Esophagus muscularis mucosa (tissue), 4 donors: Measurements from ENCODE around the gene PRM3. TPM values are rescaled to one million over a fixed set of nuclear protein-coding genes. Genes with fewer than 3 reads are reported as not detected.

Source experiments
- DNase-seq: peaks from one replicate; pipeline ENCODE4 v3.0.0-alpha.2; 2017; ENCODE audit errors: extremely low spot score
- H3K27ac ChIP-seq, 4 donors: fragments of 200-600 bp; sonication (generic); replicated peaks in 1 of 4; 1 replicate in 3 of 4; 2 replicates in 1 of 4; pipeline ENCODE4 v1.5.1; 2016 to 2019; ENCODE audit warnings: mild to moderate bottlenecking in 1 of 4
- H3K27me3 ChIP-seq, 4 donors: fragments of 200-600 bp; sonication (generic); one replicate each; pipeline versions ENCODE4 v1.5.1 to v1.6.0; 2016 to 2019
- H3K36me3 ChIP-seq, 4 donors: fragments of 200-600 bp; sonication (generic); one replicate each; pipeline ENCODE4 v1.5.1; 2016 to 2019
- H3K4me1 ChIP-seq, 4 donors: fragments of 200-600 bp; sonication (generic); one replicate each; pipeline ENCODE4 v1.5.1; 2016 to 2019
- H3K4me3 ChIP-seq, 4 donors: fragments of 200-600 bp; sonication (generic); 1 replicate in 2 of 4; 2 replicates in 2 of 4; pipeline ENCODE4 v1.5.1; 2016 to 2019; ENCODE audit warnings: mild to moderate bottlenecking in 4 of 4, moderate library complexity in 1 of 4
- H3K9me3 ChIP-seq, 4 donors: fragments of 200-600 bp; sonication (generic); 1 replicate in 3 of 4; 2 replicates in 1 of 4; pipeline ENCODE4 v1.5.1; 2016 to 2019
- CTCF ChIP-seq, 3 experiments: fragments of 200-600 bp in 2 of 3; fragments of 450-650 bp in 1 of 3; sonication (generic) in 2 of 3; IDR thresholded peaks; one replicate each; pipeline ENCODE4 v1.5.1; 2017 to 2019; ENCODE audit warnings: antibody characterized with exemption in 3 of 3, mild to moderate bottlenecking in 2 of 3, moderate library complexity in 1 of 3
- EP300 ChIP-seq: sonication (generic); formaldehyde crosslinking; IDR thresholded peaks from one replicate; pipeline ENCODE4 v1.6.1; 2017; ENCODE audit warnings: antibody characterized with exemption
- POLR2A ChIP-seq: fragments of 450-650 bp; IDR thresholded peaks from one replicate; pipeline ENCODE4 v1.6.1; 2017; ENCODE audit warnings: antibody characterized with exemption, moderate library complexity, mild to moderate bottlenecking, low read depth
- POLR2AphosphoS5 ChIP-seq, 2 donors: sonication (generic); formaldehyde crosslinking; IDR thresholded peaks; one replicate each; pipeline ENCODE4 v1.6.1; 2017; ENCODE audit warnings: antibody characterized with exemption in 2 of 2
- WGBS: methylation state at CpG from one replicate; pipeline ENCODE4 v1.1.5; 2018; 5-methylcytosine and 5-hydroxymethylcytosine counted together
- intact Hi-C: fragments of 100-400 bp; cut with DNase I; formaldehyde crosslinking; loops from one replicate; pipeline ENCODE4 v1.15.1; 2023
- total RNA-seq, 4 donors: library from RNA; depleted of rRNA; stranded (reverse); fragments of >200 nt; gene quantifications; one replicate each; pipeline versions ENCODE4 v1.1.0 to v1.2.1, GENCODE V29; 2016

PRM3 gene
- total RNA-seq, 4 donors from 2014 or later: not detected

GRCh38 chr16:11278681-11279628 is 5.5 kb upstream of the PRM3 start:
- intact Hi-C loops: no loop called here
- Histone ChIP-seq H3K4me1 (no peaks in the 10 kb centered on the region), H3K4me3 (no peak overlapping the region), H3K27me3 (no peaks in the 10 kb centered on the region), H3K36me3 (no peaks in the 10 kb centered on the region), H3K9me3 (no peaks in the 10 kb centered on the region), H3K27ac (no peak overlapping the region)
- WGBS: 89% methylated on average over 7 of the region's 7 CpGs
- no peak for TF ChIP-seq POLR2AphosphoS5 (IDR thresholded peaks at IDR 0.05)
- no peak for TF ChIP-seq EP300
- TF ChIP-seq POLR2A: no peak
- no peak for TF ChIP-seq CTCF (IDR thresholded peaks at IDR 0.05)
- no peak for DNase-seq

- TF ChIP-seq CTCF (IDR thresholded peaks at IDR 0.05) (no peak), EP300 (no peak), POLR2A (no peak), POLR2AphosphoS5 (IDR thresholded peaks at IDR 0.05) (no peak)
- no peak overlapping the region for H3K27ac ChIP-seq
- no peaks in the 10 kb centered on the region for H3K27me3 ChIP-seq
- no peak for DNase-seq
- H3K4me3 ChIP-seq: no peak overlapping the region
- no peaks in the 10 kb centered on the region for H3K36me3 ChIP-seq
- H3K9me3 ChIP-seq: no peaks in the 10 kb centered on the region
- no peaks in the 10 kb centered on the region for H3K4me1 ChIP-seq
- intact Hi-C loops: no loop called here
- 86% methylated on average over 12 of the region's 12 CpGs for WGBS
These were observed 4.3 kb upstream of the PRM3 start for GRCh38 chr16:11277607-11278337.

GRCh38 chr16:11276896-11277593 is 3.6 kb upstream of the PRM3 start:
- H3K27me3 ChIP-seq: no peaks in the 10 kb centered on the region
- no peak overlapping the region for H3K27ac ChIP-seq
- H3K4me1 ChIP-seq: no peaks in the 10 kb centered on the region
- DNase-seq: no peak
- intact Hi-C loops: no loop called here
- H3K4me3 ChIP-seq: no peak overlapping the region
- no peaks in the 10 kb centered on the region for H3K9me3 ChIP-seq
- WGBS: 89% methylated on average over 11 of the region's 11 CpGs
- H3K36me3 ChIP-seq: no peaks in the 10 kb centered on the region
- TF ChIP-seq CTCF (IDR thresholded peaks at IDR 0.05) (no peak), EP300 (no peak), POLR2AphosphoS5 (IDR thresholded peaks at IDR 0.05) (no peak), POLR2A (no peak)

GRCh38 chr16:11276143-11276895 is 2.9 kb upstream of the PRM3 start, which contains the start of gene PRM2:
TSS of gene PRM2 (minus strand) at chr16:11276480. CDS start at chr16:11276370, 110 bp downstream.
- no peaks in the 10 kb centered on the region for H3K27me3 ChIP-seq
- DNase-seq: no peak
- H3K27ac ChIP-seq: no peak within 1 kb of the TSS
- intact Hi-C loops: no loop called here
- TF ChIP-seq POLR2AphosphoS5 (IDR thresholded peaks at IDR 0.05) (no peak), EP300 (no peak), CTCF (IDR thresholded peaks at IDR 0.05) (no peak), POLR2A (no peak)
- WGBS: 92% methylated on average over 19 of the region's 26 CpGs
- H3K4me3 ChIP-seq: no peak within 1 kb of the TSS
- H3K36me3 ChIP-seq: no peaks in the 10 kb centered on the region
- no peaks in the 10 kb centered on the region for H3K9me3 ChIP-seq
- H3K4me1 ChIP-seq: no peaks in the 10 kb centered on the region
